ENCODE results near the gene MYH8. TPM values are rescaled to one million over a fixed set of nuclear protein-coding genes. Genes with fewer than 3 reads are reported as not detected.

Gene MYH8
- total RNA-seq, 2 experiments from 2014 or later, result not detected

GRCh38 chr17:10384175-10384574, 37.6 kb downstream of the MYH8 start:
- H3K36me3 Mint-ChIP-seq (ENCODE audit: low read depth), result no peaks in the 10 kb centered on the region
- H3K9me3 Mint-ChIP-seq, result peaks cover 2% of the 10 kb centered on the region
- Histone ChIP-seq H3K4me3 (ENCODE audit: low read length) (no peak overlapping the region), H3K36me3 (ENCODE audit: insufficient read depth, low read length) (no peaks in the 10 kb centered on the region), H3K27ac (ENCODE audit: low read depth in 1 of 2, low read length in 2 of 2) (no peak overlapping the region), H3K9me3 (ENCODE audit: control insufficient read depth in 1 of 2, insufficient read depth in 1 of 2, low read length in 2 of 2) (peaks cover 0 to 3% of the 10 kb centered on the region in 2 experiments), H3K4me1 (ENCODE audit: insufficient read depth, low read length) (no peaks in the 10 kb centered on the region), H3K27me3 (ENCODE audit: control insufficient read depth in 1 of 2, insufficient read depth in 2 of 2, low read length in 2 of 2) (no peaks in the 10 kb centered on the region)
- H3K27me3 Mint-ChIP-seq, result no peaks in the 10 kb centered on the region
- ChIA-PET POLR2A (no interaction called here), CTCF (no interaction called here)
- ATAC-seq (ENCODE audit: poor library complexity) (no peak), DNase-seq (no peak)
- intact Hi-C loops (cut with DNase I, micrococcal nuclease), result no loop called here
- no peak overlapping the region for H3K4me3 Mint-ChIP-seq
- no peak overlapping the region for H3K27ac Mint-ChIP-seq
- no peaks in the 10 kb centered on the region for H3K4me1 Mint-ChIP-seq (ENCODE audit: low read depth)
- TF ChIP-seq CTCF (IDR thresholded peaks at IDR 0.05), result no peak

DNA sequence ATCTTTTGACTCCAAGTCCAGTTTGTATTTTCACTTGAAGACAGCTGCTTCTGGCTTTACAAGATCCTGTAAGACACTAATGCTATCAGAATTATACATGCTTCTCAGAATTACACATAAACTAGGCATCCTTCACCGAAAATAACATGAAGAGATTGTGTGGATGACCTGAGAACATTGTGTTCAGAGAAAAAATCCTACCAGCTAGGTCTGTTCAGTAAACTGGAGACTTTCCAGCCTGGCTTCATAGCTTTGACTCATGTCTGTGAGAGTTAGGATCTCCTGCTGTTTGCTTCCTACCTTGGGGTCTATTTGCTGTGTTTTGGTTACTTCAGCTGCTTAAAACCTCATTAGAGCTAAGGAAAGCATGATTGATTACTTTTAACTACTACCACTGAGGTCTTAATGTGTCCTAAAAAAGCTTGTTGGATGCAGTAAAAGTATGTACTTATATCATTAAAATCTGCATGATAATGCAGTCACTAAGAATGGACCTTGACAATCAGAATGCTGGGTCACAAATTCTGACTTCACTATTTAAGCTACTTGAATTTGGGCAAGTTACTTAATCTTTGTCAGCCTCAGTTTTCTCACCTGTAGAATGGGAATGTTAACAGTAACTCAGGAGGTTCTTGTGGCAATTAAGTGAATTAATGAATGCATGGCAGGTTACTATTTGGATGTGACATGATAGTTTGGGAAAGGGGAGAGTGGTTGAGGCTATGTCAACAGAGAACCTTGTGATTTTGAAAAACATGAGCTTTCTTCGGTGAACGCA, 40.9 kb downstream of the MYH8 start:
- intact Hi-C loops (cut with DNase I, micrococcal nuclease), result no loop called here
- Histone ChIP-seq H3K9me3 (ENCODE audit: control insufficient read depth in 1 of 2, insufficient read depth in 1 of 2, low read length in 2 of 2) (peaks cover 0 to 3% of the 10 kb centered on the region in 2 experiments), H3K27me3 (ENCODE audit: control insufficient read depth in 1 of 2, insufficient read depth in 2 of 2, low read length in 2 of 2) (no peaks in the 10 kb centered on the region), H3K27ac (ENCODE audit: low read depth in 1 of 2, low read length in 2 of 2) (no peak overlapping the region), H3K4me1 (ENCODE audit: insufficient read depth, low read length) (no peaks in the 10 kb centered on the region), H3K4me3 (ENCODE audit: low read length) (no peak overlapping the region), H3K36me3 (ENCODE audit: insufficient read depth, low read length) (no peaks in the 10 kb centered on the region)
- H3K9me3 Mint-ChIP-seq, result no peaks in the 10 kb centered on the region
- no peak overlapping the region for H3K4me3 Mint-ChIP-seq
- DNase-seq (no peak), ATAC-seq (ENCODE audit: poor library complexity) (no peak)
- POLR2A ChIA-PET, result no interaction called here
- no peaks in the 10 kb centered on the region for H3K27me3 Mint-ChIP-seq
- H3K4me1 Mint-ChIP-seq (ENCODE audit: low read depth), result no peaks in the 10 kb centered on the region
- CTCF ChIA-PET, result no interaction called here
- H3K36me3 Mint-ChIP-seq (ENCODE audit: low read depth), result no peaks in the 10 kb centered on the region
- no peak overlapping the region for H3K27ac Mint-ChIP-seq
- no peak for TF ChIP-seq CTCF (IDR thresholded peaks at IDR 0.05)

- Histone ChIP-seq H3K27ac (ENCODE audit: low read depth in 1 of 2, low read length in 2 of 2) (no peak within 1 kb of the TSS), H3K9me3 (ENCODE audit: control insufficient read depth in 1 of 2, insufficient read depth in 1 of 2, low read length in 2 of 2) (no peaks in the 10 kb centered on the region), H3K27me3 (ENCODE audit: control insufficient read depth in 1 of 2, insufficient read depth in 2 of 2, low read length in 2 of 2) (no peaks in the 10 kb centered on the region), H3K4me3 (ENCODE audit: low read length) (no peak within 1 kb of the TSS), H3K4me1 (ENCODE audit: insufficient read depth, low read length) (no peaks in the 10 kb centered on the region), H3K36me3 (ENCODE audit: insufficient read depth, low read length) (no peaks in the 10 kb centered on the region)
- no peaks in the 10 kb centered on the region for H3K9me3 Mint-ChIP-seq
- no peak for DNase-seq
- no peak within 1 kb of the TSS for H3K27ac Mint-ChIP-seq
- no peak for ATAC-seq (ENCODE audit: poor library complexity)
- intact Hi-C loops (cut with DNase I, micrococcal nuclease), result no loop called here
- no peaks in the 10 kb centered on the region for H3K36me3 Mint-ChIP-seq (ENCODE audit: low read depth)
- TF ChIP-seq CTCF (IDR thresholded peaks at IDR 0.05), result no peak
- no peak within 1 kb of the TSS for H3K4me3 Mint-ChIP-seq
- POLR2A ChIA-PET, result interaction anchor here (0.6 kb wide), 1 partner anchor 1101 kb away, joined by 3 read pairs; no protein-coding TSS in a partner anchor
- CTCF ChIA-PET, result no interaction called here
- H3K4me1 Mint-ChIP-seq (ENCODE audit: low read depth), result no peaks in the 10 kb centered on the region
- H3K27me3 Mint-ChIP-seq, result peaks cover 8% of the 10 kb centered on the region
Observed at GRCh38 chr17:10372906-10373305, 48.8 kb downstream of the MYH8 start, which contains the start of gene MYH13. TSS of gene MYH13 (minus strand) at chr17:10373006. CDS start at chr17:10364530, 8,476 bp downstream.
